HCT116 (cell line): Measurements from ENCODE around the gene TEPSIN. TPM values are rescaled to one million over a fixed set of nuclear protein-coding genes. Genes with fewer than 3 reads are reported as not detected.

Experiments
- ATAC-seq: fragments of 200-7000 bp; cut with Tn5 transposase; 2 replicates; pipeline ENCODE4 v1.9.1; 2020; ENCODE audit warnings: mild to moderate bottlenecking, moderate library complexity
- BruUV-seq: library from RNA; stranded (reverse); fragments of 400-500 nt; replicated peaks from 2 replicates; lab custom pipeline; 2021; lab: Mats Ljungman, UMichigan
- CTCF ChIA-PET: fragments of 300-600 bp; sonication (Branson Sonifier 250); formaldehyde crosslinking; loops from one replicate; lab custom pipeline; 2021; ENCODE audit warnings: antibody characterized with exemption; lab: Charles Lee
- POLR2A ChIA-PET: fragments of 300-600, 350-600 bp; sonication (Branson Sonifier 250); formaldehyde crosslinking; loops from one replicate; lab custom pipeline; 2021; ENCODE audit warnings: antibody characterized with exemption; lab: Charles Lee
- RAD21 ChIA-PET, 2 experiments: fragments of 300-600 bp; sonication (Branson Sonifier 250); formaldehyde crosslinking; loops; one replicate each; lab custom pipeline; 2023; ENCODE audit warnings: low total read pairs in 2 of 2; ENCODE audit not compliant: uncharacterized antibody in 2 of 2, unreplicated experiment in 2 of 2, low non-redundant PET in 1 of 2; lab: Charles Lee
- DNase-seq: peaks from one replicate; pipeline ENCODE4 v3.0.0-alpha.2; 2010; ENCODE audit warnings: low read depth, low spot score
- H2AFZ ChIP-seq: fragments of 200-600 bp; shearing (Covaris generic), sonication (generic); 2 replicates; pipeline ENCODE4 v1.6.1; 2017; ENCODE audit warnings: low read depth, mixed run types, mixed read lengths, antibody characterized with exemption, low read length; ENCODE audit not compliant: poor library complexity, severe bottlenecking
- H3K27ac ChIP-seq: 2 replicates; pipeline ENCODE4 v1.5.1; 2012; ENCODE audit warnings: low read depth, low read length
- H3K27me3 ChIP-seq: fragments of 200-600 bp; sonication (generic); 2 replicates; pipeline ENCODE4 v1.6.1; 2016; ENCODE audit warnings: mixed run types, low read length, mixed read lengths; ENCODE audit not compliant: insufficient read depth
- H3K36me3 ChIP-seq, 2 experiments: fragments of 200-500 bp in 1 of 2; fragments of 200-600 bp in 1 of 2; sonication (Bioruptor generic) in 1 of 2; sonication (generic) in 1 of 2; 2 replicates each; pipeline versions ENCODE4 v1.5.1 to v1.6.1; 2014 to 2016; ENCODE audit warnings: low read length in 2 of 2, inconsistent platforms in 1 of 2, mixed read lengths in 1 of 2, mixed run types in 1 of 2; ENCODE audit not compliant: insufficient read depth in 2 of 2, control insufficient read depth in 1 of 2
- H3K4me1 ChIP-seq, 2 experiments: fragments of 200-600 bp in 1 of 2; sonication (generic) in 1 of 2; 2 replicates each; pipeline versions ENCODE4 v1.5.1 to v1.6.1; 2012 to 2017; ENCODE audit warnings: low read length in 2 of 2, inconsistent platforms in 1 of 2, mild to moderate bottlenecking in 1 of 2, mixed read lengths in 1 of 2, mixed run types in 1 of 2, moderate library complexity in 1 of 2; ENCODE audit not compliant: insufficient read depth in 2 of 2, control insufficient read depth in 1 of 2
- H3K4me2 ChIP-seq: fragments of 200-600 bp; sonication (generic); 2 replicates; pipeline ENCODE4 v1.6.1; 2017; ENCODE audit warnings: mixed run types, low read length, mixed read lengths
- H3K4me3 ChIP-seq, 2 experiments: fragments of 200-600 bp in 1 of 2; sonication (generic) in 1 of 2; replicated peaks in 1 of 2; 2 replicates each; pipeline ENCODE4 v1.5.1; 2011 to 2016; ENCODE audit warnings: low read length in 2 of 2, control low read depth in 1 of 2, low read depth in 1 of 2, mild to moderate bottlenecking in 1 of 2, mixed read lengths in 1 of 2, mixed run types in 1 of 2
- H3K79me2 ChIP-seq: fragments of 200-600 bp; sonication (generic); 2 replicates; pipeline ENCODE4 v1.6.1; 2017; ENCODE audit warnings: mild to moderate bottlenecking, mixed run types, low read length, moderate library complexity, mixed read lengths; ENCODE audit not compliant: insufficient read depth
- H3K9ac ChIP-seq: fragments of 200-600 bp; sonication (generic); 2 replicates; pipeline ENCODE4 v1.6.1; 2016; ENCODE audit warnings: low read length, mixed read lengths
- H3K9me2 ChIP-seq: fragments of 200-600 bp; sonication (generic), shearing (Covaris generic); 2 replicates; pipeline ENCODE4 v1.6.1; 2017; ENCODE audit warnings: mixed run types, mild to moderate bottlenecking, moderate library complexity; ENCODE audit not compliant: insufficient read depth
- H3K9me3 ChIP-seq, 2 experiments: fragments of 200-500 bp in 1 of 2; fragments of 200-600 bp in 1 of 2; sonication (Bioruptor generic) in 1 of 2; sonication (generic) in 1 of 2; 2 replicates each; pipeline ENCODE4 v1.6.1; 2014 to 2017; ENCODE audit warnings: low read length in 2 of 2, mixed read lengths in 2 of 2, inconsistent platforms in 1 of 2, low read depth in 1 of 2, mild to moderate bottlenecking in 1 of 2, mixed run types in 1 of 2, moderate library complexity in 1 of 2; ENCODE audit not compliant: control insufficient read depth in 1 of 2, insufficient read depth in 1 of 2
- H4K20me1 ChIP-seq: fragments of 200-600 bp; sonication (generic), shearing (Covaris generic); 2 replicates; pipeline ENCODE4 v1.6.1; 2017; ENCODE audit warnings: mixed run types, mild to moderate bottlenecking, moderate library complexity; ENCODE audit not compliant: insufficient read depth
- ATF3 ChIP-seq: IDR thresholded peaks from 2 replicates; pipeline ENCODE4 v1.6.1; 2012
- CBX3 ChIP-seq: IDR thresholded peaks from 2 replicates; pipeline ENCODE4 v1.6.1; 2012; ENCODE audit warnings: low read depth
- CEBPB ChIP-seq: IDR thresholded peaks from 2 replicates; pipeline ENCODE4 v1.6.1; 2012; ENCODE audit warnings: low read depth
- CTCF ChIP-seq, 3 experiments: fragments of 200-600 bp in 1 of 3; sonication (generic) in 1 of 3; IDR thresholded peaks in 2 of 3; conservative IDR thresholded peaks in 1 of 3; 2 replicates each; pipeline ENCODE4 v1.5.1; 2012 to 2017; ENCODE audit warnings: low read depth in 2 of 3, low read length in 2 of 3, antibody characterized with exemption in 1 of 3, borderline replicate concordance in 1 of 3, control low read depth in 1 of 3, mild to moderate bottlenecking in 1 of 3, mixed read lengths in 1 of 3, mixed run types in 1 of 3, moderate library complexity in 1 of 3; ENCODE audit not compliant: insufficient read depth in 1 of 3
- EGR1 ChIP-seq: IDR thresholded peaks from 2 replicates; pipeline ENCODE4 v1.6.1; 2012; ENCODE audit warnings: low read depth
- EZH2 ChIP-seq: fragments of 200-600 bp; sonication (generic); IDR thresholded peaks from 2 replicates; pipeline ENCODE4 v1.6.1; 2017; ENCODE audit warnings: antibody characterized with exemption, mixed run types
- MAX ChIP-seq: IDR thresholded peaks from 2 replicates; pipeline ENCODE4 v1.6.1; 2012
- POLR2A ChIP-seq: IDR thresholded peaks from 2 replicates; pipeline ENCODE4 v1.7.0; 2011; ENCODE audit warnings: borderline replicate concordance; ENCODE audit not compliant: insufficient read depth, insufficient read length; ENCODE audit errors: extremely low read depth
- POLR2AphosphoS5 ChIP-seq: IDR thresholded peaks from 2 replicates; pipeline ENCODE4 v1.6.1; 2011; ENCODE audit warnings: mild to moderate bottlenecking, low read depth, low read length, moderate library complexity
- RAD21 ChIP-seq: IDR thresholded peaks from 2 replicates; pipeline ENCODE4 v1.6.1; 2012; ENCODE audit warnings: low read depth, mild to moderate bottlenecking
- SP1 ChIP-seq: IDR thresholded peaks from 2 replicates; pipeline ENCODE4 v1.6.1; 2012; ENCODE audit warnings: low read depth
- SRF ChIP-seq: IDR thresholded peaks from 2 replicates; pipeline ENCODE4 v1.6.1; 2012; ENCODE audit warnings: low read depth
- YY1 ChIP-seq: IDR thresholded peaks from 2 replicates; pipeline ENCODE4 v1.6.1; 2011; ENCODE audit warnings: low read length, low read depth, moderate library complexity, mild to moderate bottlenecking; ENCODE audit not compliant: insufficient replicate concordance; ENCODE audit errors: extremely low read depth
- ZFX ChIP-seq: fragments of 450-650 bp; IDR thresholded peaks from 2 replicates; pipeline ENCODE4 v1.6.1; 2017
- ZNF274 ChIP-seq: fragments of 200-500 bp; sonication (Bioruptor generic); IDR thresholded peaks from 2 replicates; pipeline ENCODE4 v1.6.1; 2014; ENCODE audit warnings: mild to moderate bottlenecking, low read depth, low read length, inconsistent platforms
- intact Hi-C: fragments of 100-400 bp; cut with micrococcal nuclease; formaldehyde crosslinking; loops from 2 replicates; pipeline ENCODE4 v1.10.0; 2022
- total RNA-seq: library from RNA; stranded (reverse); gene quantifications from one replicate; pipeline ENCODE4 v1.2.1, GENCODE V29; 2021; ENCODE audit not compliant: unreplicated experiment
- TF ChIP-seq, protein P1 (sequence below): IDR thresholded peaks from 2 replicates; pipeline ENCODE4 v1.6.1; 2012; ENCODE audit warnings: low read depth

Gene TEPSIN
- total RNA-seq, 1 experiment from 2014 or later = 50.6 TPM

- Histone ChIP-seq H3K4me2 (no peak overlapping the region), H3K27me3 (no peaks in the 10 kb centered on the region), H3K4me1 (no peaks in the 10 kb centered on the region), H3K9me2 (no peaks in the 10 kb centered on the region), H3K79me2 (0 out of 2 replicates have a peak, but pooled peaks cover 3% of the 10 kb centered on the region), H4K20me1 (no peaks in the 10 kb centered on the region), H3K4me3 (no peak overlapping the region), H3K9ac (no peak overlapping the region), H2AFZ (no peak overlapping the region), H3K27ac (no peak overlapping the region), H3K9me3 (no peaks in the 10 kb centered on the region), H3K36me3 (peaks cover 37 to 45% of the 10 kb centered on the region in 2 experiments)
- ATAC-seq (no peak), DNase-seq (no peak)
- ChIA-PET RAD21 (no interaction called here), CTCF (no interaction called here)
- no TSS peak for BruUV-seq
- intact Hi-C loops = no loop called here
- no peak for TF ChIP-seq RAD21
- no peak for TF ChIP-seq MAX
- no peak for TF ChIP-seq CEBPB
- no peak for TF ChIP-seq EGR1
- TF ChIP-seq SP1 = no peak
- TF ChIP-seq POLR2A = no peak
- TF ChIP-seq POLR2AphosphoS5 = no peak
- TF ChIP-seq SRF = no peak
- no peak for TF ChIP-seq EZH2
- TF ChIP-seq ATF3 = no peak
- TF ChIP-seq CTCF (IDR thresholded peaks at IDR 0.05 in 2 of 3, conservative IDR thresholded peaks at IDR 0.05 in 1 of 3; ENCODE audit: borderline replicate concordance in 1 of 3, insufficient read depth in 1 of 3, low read depth in 2 of 3, low read length in 2 of 3) = no peak
- no peak for TF ChIP-seq ZNF274
- TF ChIP-seq, protein P1, sequence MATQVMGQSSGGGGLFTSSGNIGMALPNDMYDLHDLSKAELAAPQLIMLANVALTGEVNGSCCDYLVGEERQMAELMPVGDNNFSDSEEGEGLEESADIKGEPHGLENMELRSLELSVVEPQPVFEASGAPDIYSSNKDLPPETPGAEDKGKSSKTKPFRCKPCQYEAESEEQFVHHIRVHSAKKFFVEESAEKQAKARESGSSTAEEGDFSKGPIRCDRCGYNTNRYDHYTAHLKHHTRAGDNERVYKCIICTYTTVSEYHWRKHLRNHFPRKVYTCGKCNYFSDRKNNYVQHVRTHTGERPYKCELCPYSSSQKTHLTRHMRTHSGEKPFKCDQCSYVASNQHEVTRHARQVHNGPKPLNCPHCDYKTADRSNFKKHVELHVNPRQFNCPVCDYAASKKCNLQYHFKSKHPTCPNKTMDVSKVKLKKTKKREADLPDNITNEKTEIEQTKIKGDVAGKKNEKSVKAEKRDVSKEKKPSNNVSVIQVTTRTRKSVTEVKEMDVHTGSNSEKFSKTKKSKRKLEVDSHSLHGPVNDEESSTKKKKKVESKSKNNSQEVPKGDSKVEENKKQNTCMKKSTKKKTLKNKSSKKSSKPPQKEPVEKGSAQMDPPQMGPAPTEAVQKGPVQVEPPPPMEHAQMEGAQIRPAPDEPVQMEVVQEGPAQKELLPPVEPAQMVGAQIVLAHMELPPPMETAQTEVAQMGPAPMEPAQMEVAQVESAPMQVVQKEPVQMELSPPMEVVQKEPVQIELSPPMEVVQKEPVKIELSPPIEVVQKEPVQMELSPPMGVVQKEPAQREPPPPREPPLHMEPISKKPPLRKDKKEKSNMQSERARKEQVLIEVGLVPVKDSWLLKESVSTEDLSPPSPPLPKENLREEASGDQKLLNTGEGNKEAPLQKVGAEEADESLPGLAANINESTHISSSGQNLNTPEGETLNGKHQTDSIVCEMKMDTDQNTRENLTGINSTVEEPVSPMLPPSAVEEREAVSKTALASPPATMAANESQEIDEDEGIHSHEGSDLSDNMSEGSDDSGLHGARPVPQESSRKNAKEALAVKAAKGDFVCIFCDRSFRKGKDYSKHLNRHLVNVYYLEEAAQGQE = no peak
- TF ChIP-seq YY1 = no peak
- TF ChIP-seq CBX3 = no peak
- no peak for TF ChIP-seq ZFX
- TF ChIP-seq, all 23 proteins: peak for 0
- POLR2A ChIA-PET = no interaction called here
These were observed 33.8 kb upstream of the TEPSIN start for GRCh38 chr17:81272616-81273015.
